IMR-90 (cell line): ENCODE data around the gene ADCY2. TPM values are rescaled to one million over a fixed set of nuclear protein-coding genes. Genes with fewer than 3 reads are reported as not detected.

Source experiments
- ATAC-seq: fragments of 200-7000 bp; cut with Tn5 transposase; 2 replicates; pipeline ENCODE4 v1.9.1; 2020; ENCODE audit warnings: low read depth, mild to moderate bottlenecking, moderate library complexity
- BruUV-seq: library from RNA; stranded (reverse); fragments of 400-500 nt; replicated peaks from 2 replicates; lab custom pipeline; 2021; lab: Mats Ljungman, UMichigan
- CTCF ChIA-PET: fragments of 300-600 bp; formaldehyde crosslinking; extraction: SDS; loops from one replicate; lab custom pipeline; 2021; ENCODE audit warnings: antibody characterized with exemption; lab: Yijun Ruan, JAX
- POLR2A ChIA-PET: fragments of 300-600 bp; sonication (Branson Sonifier 250); formaldehyde crosslinking; loops from one replicate; lab custom pipeline; 2022; ENCODE audit warnings: antibody characterized with exemption; ENCODE audit not compliant: unreplicated experiment; lab: Charles Lee
- DNase-seq: peaks from one replicate; pipeline ENCODE4 v3.0.0; 2013
- H2AFZ ChIP-seq: replicated peaks from 2 replicates; pipeline ENCODE3; 2013; ENCODE audit warnings: low read length, mild to moderate bottlenecking; ENCODE audit not compliant: poor library complexity
- H2AK5ac ChIP-seq: 2 replicates; pipeline ENCODE4 v1.6.1; 2013; ENCODE audit warnings: low read depth, low read length, inconsistent platforms
- H2AK9ac ChIP-seq: replicated peaks from 2 replicates; pipeline ENCODE3; 2013; ENCODE audit warnings: mild to moderate bottlenecking, low read depth, low read length, moderate library complexity; ENCODE audit not compliant: poor library complexity
- H2BK120ac ChIP-seq: 2 replicates; pipeline ENCODE4 v1.6.1; 2013; ENCODE audit warnings: low read depth, low read length, inconsistent platforms
- H2BK15ac ChIP-seq: 3 replicates; pipeline ENCODE4 v1.6.1; 2013; ENCODE audit warnings: low read depth, low read length, inconsistent platforms
- H2BK20ac ChIP-seq: 2 replicates; pipeline ENCODE4 v1.6.1; 2013; ENCODE audit warnings: low read depth, mild to moderate bottlenecking, inconsistent platforms, low read length, moderate library complexity
- H2BK5ac ChIP-seq: 2 replicates; pipeline ENCODE4 v1.6.1; 2013; ENCODE audit warnings: mild to moderate bottlenecking, low read depth, low read length, inconsistent platforms; ENCODE audit not compliant: poor library complexity, severe bottlenecking
- H3K14ac ChIP-seq: replicated peaks from 2 replicates; pipeline ENCODE4 v1.6.1; 2013; ENCODE audit warnings: low read depth, low read length, inconsistent platforms
- H3K18ac ChIP-seq: 2 replicates; pipeline ENCODE4 v1.6.1; 2013; ENCODE audit warnings: low read depth, low read length, control low read depth
- H3K23ac ChIP-seq: 2 replicates; pipeline ENCODE4 v1.6.1; 2013; ENCODE audit warnings: low read depth, low read length, inconsistent platforms
- H3K27ac ChIP-seq: 2 replicates; pipeline ENCODE4 v1.5.1; 2013; ENCODE audit warnings: mild to moderate bottlenecking, control low read depth, low read length; ENCODE audit not compliant: insufficient read depth
- H3K27me3 ChIP-seq: 2 replicates; pipeline ENCODE4 v1.6.1; 2013; ENCODE audit warnings: low read length; ENCODE audit not compliant: control insufficient read depth, insufficient read depth
- H3K36me3 ChIP-seq: 2 replicates; pipeline ENCODE4 v1.6.1; 2013; ENCODE audit warnings: low read length, mixed read lengths; ENCODE audit not compliant: control insufficient read depth, insufficient read depth
- H3K4ac ChIP-seq: 2 replicates; pipeline ENCODE4 v1.6.1; 2013; ENCODE audit warnings: low read depth, low read length, inconsistent platforms
- H3K4me1 ChIP-seq: 2 replicates; pipeline ENCODE4 v1.6.1; 2013; ENCODE audit warnings: low read length, mixed read lengths; ENCODE audit not compliant: control insufficient read depth, insufficient read depth
- H3K4me2 ChIP-seq: 2 replicates; pipeline ENCODE4 v1.6.1; 2013; ENCODE audit warnings: low read depth, mild to moderate bottlenecking, control low read depth, low read length, moderate library complexity
- H3K4me3 ChIP-seq: 2 replicates; pipeline ENCODE4 v1.5.1; 2013; ENCODE audit warnings: low read depth, mild to moderate bottlenecking, control low read depth, low read length, moderate library complexity; ENCODE audit not compliant: insufficient read depth
- H3K56ac ChIP-seq: 2 replicates; pipeline ENCODE4 v1.6.1; 2013; ENCODE audit warnings: low read length, inconsistent platforms; ENCODE audit not compliant: insufficient read depth; ENCODE audit errors: extremely low read depth
- H3K79me1 ChIP-seq, 2 experiments: 2 replicates each; pipeline ENCODE4 v1.6.1; 2013; ENCODE audit warnings: low read length in 2 of 2, inconsistent platforms in 1 of 2, low read depth in 1 of 2
- H3K9ac ChIP-seq: 2 replicates; pipeline ENCODE4 v1.6.1; 2013; ENCODE audit warnings: low read depth, low read length, control low read depth
- H3K9me1 ChIP-seq: 2 replicates; pipeline ENCODE4 v1.6.1; 2013; ENCODE audit warnings: low read length, inconsistent platforms; ENCODE audit not compliant: insufficient read depth
- H3K9me3 ChIP-seq: 2 replicates; pipeline ENCODE4 v1.6.1; 2013; ENCODE audit warnings: low read length; ENCODE audit not compliant: control insufficient read depth, insufficient read depth
- H4K20me1 ChIP-seq: 2 replicates; pipeline ENCODE4 v1.6.1; 2013; ENCODE audit warnings: low read length, inconsistent platforms; ENCODE audit not compliant: insufficient read depth
- H4K5ac ChIP-seq: 2 replicates; pipeline ENCODE4 v1.6.1; 2013; ENCODE audit warnings: mild to moderate bottlenecking, low read depth, low read length, control low read depth
- H4K8ac ChIP-seq, 2 experiments: 2 replicates each; pipeline ENCODE4 v1.6.1; 2013; ENCODE audit warnings: low read depth in 2 of 2, low read length in 2 of 2, control low read depth in 1 of 2, inconsistent platforms in 1 of 2
- H4K91ac ChIP-seq: 2 replicates; pipeline ENCODE4 v1.6.1; 2013; ENCODE audit warnings: low read depth, low read length, inconsistent platforms; ENCODE audit not compliant: insufficient read depth
- BHLHE40 ChIP-seq: fragments of 150-350 bp; IDR thresholded peaks from 2 replicates; pipeline ENCODE4 v1.6.1; 2016; ENCODE audit warnings: mild to moderate bottlenecking, low read depth, low read length
- CEBPB ChIP-seq: IDR thresholded peaks from 2 replicates; pipeline ENCODE4 v1.6.1; 2012; ENCODE audit warnings: low read depth, low read length, improper control_type of control experiment
- CHD1 ChIP-seq: IDR thresholded peaks from 2 replicates; pipeline ENCODE4 v1.6.1; 2012; ENCODE audit warnings: low read depth, low read length, improper control_type of control experiment
- FOS ChIP-seq: fragments of 150-350 bp; IDR thresholded peaks from 2 replicates; pipeline ENCODE4 v1.6.1; 2016; ENCODE audit warnings: low read depth, low read length
- MAFK ChIP-seq: IDR thresholded peaks from 2 replicates; pipeline ENCODE4 v1.6.1; 2012; ENCODE audit warnings: low read depth, low read length, improper control_type of control experiment
- MAZ ChIP-seq: IDR thresholded peaks from 2 replicates; pipeline ENCODE4 v1.6.1; 2012; ENCODE audit warnings: low read depth, mild to moderate bottlenecking, low read length, improper control_type of control experiment, moderate library complexity, borderline replicate concordance
- MXI1 ChIP-seq: IDR thresholded peaks from 2 replicates; pipeline ENCODE4 v1.6.1; 2012; ENCODE audit warnings: low read depth, mild to moderate bottlenecking, low read length, moderate library complexity, borderline replicate concordance
- NFE2L2 ChIP-seq: fragments of 150-350 bp; IDR thresholded peaks from 2 replicates; pipeline ENCODE4 v1.6.1; 2016; ENCODE audit warnings: low read depth, mild to moderate bottlenecking, low read length
- POLR2A ChIP-seq: IDR thresholded peaks from 2 replicates; pipeline ENCODE4 v1.6.1; 2012; ENCODE audit warnings: mild to moderate bottlenecking, low read depth, low read length
- RAD21 ChIP-seq: IDR thresholded peaks from 2 replicates; pipeline ENCODE4 v1.6.1; 2012; ENCODE audit warnings: low read length, improper control_type of control experiment
- RCOR1 ChIP-seq: IDR thresholded peaks from 2 replicates; pipeline ENCODE4 v1.6.1; 2012; ENCODE audit warnings: mild to moderate bottlenecking, low read length, improper control_type of control experiment; ENCODE audit not compliant: insufficient replicate concordance
- RFX5 ChIP-seq: IDR thresholded peaks from 2 replicates; pipeline ENCODE4 v1.8.0; 2012; ENCODE audit warnings: low read depth, mild to moderate bottlenecking, low read length, moderate library complexity
- SMC3 ChIP-seq: fragments of 150-350 bp; IDR thresholded peaks from 2 replicates; pipeline ENCODE4 v1.6.1; 2016; ENCODE audit warnings: low read depth, mild to moderate bottlenecking, antibody characterized with exemption, low read length, moderate library complexity
- WGBS, 2 experiments: methylation state at CpG; one replicate each; pipeline versions ENCODE4 v1.1.5 to v1.1.7; 2013; ENCODE audit warnings: missing lambda C conversion rate in 2 of 2; ENCODE audit not compliant: insufficient read length in 1 of 2; ENCODE audit errors: extremely low coverage in 2 of 2; 5-methylcytosine and 5-hydroxymethylcytosine counted together
- dilution Hi-C: fragments of 300-500 bp; cut with HindIII; formaldehyde crosslinking; loops from one replicate; pipeline ENCODE4 v1.14.3; 2018; ENCODE audit warnings: low sequenced_read_pairs; ENCODE audit not compliant: unreplicated experiment
- in situ Hi-C: fragments of 300-500 bp; cut with MboI; formaldehyde crosslinking; loops from 3 replicates; pipeline ENCODE4 v1.14.3; 2019; ENCODE audit warnings: low sequenced_read_pairs, inconsistent platforms, mixed read lengths
- intact Hi-C: fragments of 100-400 bp; cut with micrococcal nuclease; formaldehyde crosslinking; loops from 2 replicates; pipeline ENCODE4 v1.10.0; 2022
- polyA plus RNA-seq, 3 experiments: library from polyadenylated mRNA; depleted of rRNA; stranded (reverse); fragments of >200 nt; gene quantifications; 2 replicates each; pipeline ENCODE4 v1.2.3, GENCODE V29; 2012; ENCODE audit warnings: low replicate concordance in 1 of 3
- total RNA-seq: library from RNA; depleted of rRNA; stranded (reverse); fragments of >200 nt; gene quantifications from 2 replicates; pipeline ENCODE4 v1.2.3, GENCODE V29; 2012
- TF ChIP-seq, protein P1 (sequence below): fragments of 150-350 bp; IDR thresholded peaks from 2 replicates; pipeline ENCODE4 v1.6.1; 2017; ENCODE audit warnings: mild to moderate bottlenecking, antibody characterized with exemption, low read length, low read depth
- TF ChIP-seq, protein P2 (sequence below): fragments of 150-350 bp; IDR thresholded peaks from 2 replicates; pipeline ENCODE4 v1.6.1; 2016; ENCODE audit warnings: low read depth, mild to moderate bottlenecking, low read length, moderate library complexity, borderline replicate concordance

ADCY2 gene
- total and polyA plus RNA-seq, 2 of the 4 experiments (the other 2 are of a cell fraction) = not detected

DNA sequence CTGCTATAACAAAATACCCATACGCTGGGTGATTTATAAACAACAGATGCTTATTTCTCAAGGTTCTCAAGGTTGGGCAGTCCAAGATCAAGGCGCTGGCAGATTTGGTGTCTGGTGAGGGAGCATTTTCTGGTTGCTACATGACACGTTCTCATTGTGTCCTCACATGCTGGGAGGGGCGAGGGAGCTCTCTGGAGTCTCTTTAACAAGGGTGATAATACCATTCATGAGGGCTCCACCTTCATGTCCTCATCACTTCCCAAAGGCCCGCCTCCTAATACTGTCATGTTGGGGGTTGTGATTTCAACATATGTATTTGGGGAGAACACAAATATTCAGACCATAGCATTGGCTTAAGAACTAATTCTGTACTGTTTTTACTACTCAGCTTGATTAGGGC is 450.4 kb downstream of the ADCY2 start:
- POLR2A ChIA-PET = no interaction called here
- Histone ChIP-seq H3K9me1 (no peaks in the 10 kb centered on the region), H3K36me3 (no peaks in the 10 kb centered on the region), H2BK120ac (no peak overlapping the region), H4K5ac (no peak overlapping the region), H2BK20ac (no peak overlapping the region), H3K56ac (no peak overlapping the region), H3K79me1 (no peaks in the 10 kb centered on the region), H3K9ac (no peak overlapping the region), H4K91ac (no peak overlapping the region), H3K23ac (no peak overlapping the region), H2AK9ac (no peak overlapping the region), H3K4ac (no peak overlapping the region), H3K27me3 (peaks cover 33% of the 10 kb centered on the region), H3K4me2 (no peak overlapping the region), H3K9me3 (peaks cover 2% of the 10 kb centered on the region; the same call in 1 of the 2 replicates), H3K27ac (no peak overlapping the region), H2BK5ac (no peak overlapping the region), H4K8ac (no peak overlapping the region), H2BK15ac (no peak overlapping the region), H3K18ac (no peak overlapping the region), H2AK5ac (no peak overlapping the region), H3K14ac (no peak overlapping the region), H3K4me1 (no peaks in the 10 kb centered on the region), H3K4me3 (no peak overlapping the region), H4K20me1 (no peaks in the 10 kb centered on the region), H2AFZ (no peak overlapping the region)
- intact Hi-C loops (no loop called here), dilution Hi-C loops (no loop called here), in situ Hi-C loops (no loop called here)
- DNase-seq = no peak
- no peak for ATAC-seq
- CTCF ChIA-PET = no interaction called here
- no CpG with 5 or more reads among the region's 5 CpGs for WGBS, 2 experiments
- no TSS peak for BruUV-seq
- no peak for TF ChIP-seq BHLHE40
- TF ChIP-seq NFE2L2 = no peak
- TF ChIP-seq, protein P1, sequence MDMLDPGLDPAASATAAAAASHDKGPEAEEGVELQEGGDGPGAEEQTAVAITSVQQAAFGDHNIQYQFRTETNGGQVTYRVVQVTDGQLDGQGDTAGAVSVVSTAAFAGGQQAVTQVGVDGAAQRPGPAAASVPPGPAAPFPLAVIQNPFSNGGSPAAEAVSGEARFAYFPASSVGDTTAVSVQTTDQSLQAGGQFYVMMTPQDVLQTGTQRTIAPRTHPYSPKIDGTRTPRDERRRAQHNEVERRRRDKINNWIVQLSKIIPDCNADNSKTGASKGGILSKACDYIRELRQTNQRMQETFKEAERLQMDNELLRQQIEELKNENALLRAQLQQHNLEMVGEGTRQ = no peak
- TF ChIP-seq RCOR1 = no peak
- no peak for TF ChIP-seq POLR2A
- TF ChIP-seq, protein P2, sequence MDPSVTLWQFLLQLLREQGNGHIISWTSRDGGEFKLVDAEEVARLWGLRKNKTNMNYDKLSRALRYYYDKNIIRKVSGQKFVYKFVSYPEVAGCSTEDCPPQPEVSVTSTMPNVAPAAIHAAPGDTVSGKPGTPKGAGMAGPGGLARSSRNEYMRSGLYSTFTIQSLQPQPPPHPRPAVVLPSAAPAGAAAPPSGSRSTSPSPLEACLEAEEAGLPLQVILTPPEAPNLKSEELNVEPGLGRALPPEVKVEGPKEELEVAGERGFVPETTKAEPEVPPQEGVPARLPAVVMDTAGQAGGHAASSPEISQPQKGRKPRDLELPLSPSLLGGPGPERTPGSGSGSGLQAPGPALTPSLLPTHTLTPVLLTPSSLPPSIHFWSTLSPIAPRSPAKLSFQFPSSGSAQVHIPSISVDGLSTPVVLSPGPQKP = no peak
- no peak for TF ChIP-seq CEBPB
- TF ChIP-seq CHD1 = no peak
- no peak for TF ChIP-seq RFX5
- no peak for TF ChIP-seq RAD21
- TF ChIP-seq FOS = no peak
- no peak for TF ChIP-seq MAZ
- TF ChIP-seq MAFK = no peak
- no peak for TF ChIP-seq MXI1
- TF ChIP-seq SMC3 = no peak
